ENCODE data around the gene KLHDC4.
"Not testable (repeated sequence)": the region's sequence is repeated elsewhere in the genome, so short reads cannot be mapped to it uniquely, and the experiment has no call there.

KLHDC4 gene

DNA sequence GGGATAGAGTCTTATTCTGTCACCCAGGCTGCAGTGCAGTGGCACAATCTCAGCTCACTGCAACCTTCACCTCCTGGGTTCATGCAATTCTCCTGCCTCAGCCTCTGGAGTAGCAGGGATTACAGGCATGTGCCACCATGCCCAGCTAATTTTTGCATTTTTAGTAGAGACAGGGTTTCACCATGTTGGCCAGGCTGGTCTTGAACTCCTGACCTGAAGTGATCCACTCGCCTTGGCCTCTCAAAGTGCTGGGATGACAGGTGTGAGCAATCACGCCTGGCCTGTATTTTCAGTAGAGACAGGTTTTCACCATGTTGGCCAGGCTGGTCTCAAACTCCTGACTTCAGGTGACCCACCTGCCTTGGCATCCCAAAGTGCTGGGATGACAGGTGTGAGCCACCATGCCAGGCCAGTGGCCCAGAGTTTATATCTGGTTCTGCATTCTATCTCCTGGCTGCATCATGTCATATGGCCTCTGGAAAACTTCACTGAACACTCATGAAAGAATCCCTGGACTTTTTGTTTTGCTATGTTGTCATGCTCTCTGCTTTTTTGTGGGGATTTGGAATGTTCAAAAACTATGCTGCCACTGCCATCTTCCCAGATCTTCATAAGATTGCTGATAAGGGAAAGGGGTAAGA lies 21.8 kb upstream of the KLHDC4 start:
- not testable (repeated sequence) for DNase-seq

DNA sequence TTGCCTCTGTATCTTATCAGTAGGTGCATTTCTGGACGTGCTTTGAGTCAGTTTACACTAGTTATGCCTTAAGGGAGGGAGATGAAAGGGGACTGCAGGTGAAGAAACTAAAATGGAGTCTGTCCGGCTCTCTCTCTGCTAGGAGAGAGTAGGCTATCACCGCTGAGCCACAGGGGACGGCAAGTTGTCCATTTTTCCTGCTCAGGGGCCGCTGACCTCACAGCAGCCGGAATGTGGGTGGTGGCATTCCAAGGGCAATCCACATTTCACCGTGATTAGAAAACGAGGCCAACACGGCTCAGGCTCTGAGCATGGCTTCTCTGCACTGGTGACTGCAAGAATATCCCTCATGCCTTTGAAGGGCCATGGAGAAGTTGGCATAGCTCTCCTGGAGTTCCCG lies 19.0 kb upstream of the KLHDC4 start:
- DNase-seq = peak; percentile 87

DNA sequence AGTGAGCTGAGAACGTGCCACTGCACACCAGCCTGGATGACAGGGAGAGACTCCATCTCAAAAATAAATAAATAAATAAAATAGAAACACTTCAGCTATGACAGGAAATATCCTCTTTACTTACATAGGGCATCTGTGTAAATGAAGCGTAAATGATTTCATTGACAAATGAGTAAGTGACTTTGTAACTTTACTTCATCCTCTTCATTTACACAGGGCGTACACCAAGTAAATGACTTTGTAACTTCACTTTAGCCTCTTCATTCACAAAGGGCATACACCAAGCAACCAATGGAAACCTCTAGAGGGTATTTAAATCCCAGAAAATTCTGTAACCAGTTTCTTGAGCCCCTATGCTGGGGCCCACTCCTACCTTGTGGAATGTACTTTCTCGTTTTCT lies 16.2 kb upstream of the KLHDC4 start:
- no peak for DNase-seq

DNA sequence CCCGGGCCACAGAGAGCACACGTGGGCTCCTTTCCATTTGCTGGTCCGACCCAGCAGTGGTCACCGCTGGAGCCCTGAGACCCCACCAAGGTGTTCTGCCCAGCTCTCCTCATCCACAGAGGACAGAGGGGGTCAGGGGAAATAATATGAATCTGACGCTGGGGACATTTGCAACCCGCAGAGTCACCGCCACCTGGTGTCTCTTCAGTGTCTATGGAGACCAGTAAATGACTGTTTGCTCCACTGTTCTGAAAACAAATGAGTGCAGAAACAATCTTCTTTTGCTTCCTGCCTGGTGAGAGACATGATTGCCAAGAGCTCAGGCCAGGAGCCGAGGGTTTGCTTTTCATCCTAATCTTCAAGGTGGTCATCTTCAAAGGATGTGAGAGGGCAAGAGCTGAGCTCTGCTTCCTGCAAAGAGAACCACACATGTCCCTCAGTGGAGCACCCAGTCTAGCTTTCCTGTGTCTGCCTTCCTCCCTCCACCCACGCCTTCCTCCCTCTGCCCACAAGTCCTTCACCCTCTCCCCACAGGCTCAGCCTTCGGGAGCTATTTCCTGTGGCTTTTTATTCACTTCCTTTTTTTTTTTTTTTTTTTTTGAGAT lies 14.7 kb upstream of the KLHDC4 start:
- DNase-seq = no peak

DNA sequence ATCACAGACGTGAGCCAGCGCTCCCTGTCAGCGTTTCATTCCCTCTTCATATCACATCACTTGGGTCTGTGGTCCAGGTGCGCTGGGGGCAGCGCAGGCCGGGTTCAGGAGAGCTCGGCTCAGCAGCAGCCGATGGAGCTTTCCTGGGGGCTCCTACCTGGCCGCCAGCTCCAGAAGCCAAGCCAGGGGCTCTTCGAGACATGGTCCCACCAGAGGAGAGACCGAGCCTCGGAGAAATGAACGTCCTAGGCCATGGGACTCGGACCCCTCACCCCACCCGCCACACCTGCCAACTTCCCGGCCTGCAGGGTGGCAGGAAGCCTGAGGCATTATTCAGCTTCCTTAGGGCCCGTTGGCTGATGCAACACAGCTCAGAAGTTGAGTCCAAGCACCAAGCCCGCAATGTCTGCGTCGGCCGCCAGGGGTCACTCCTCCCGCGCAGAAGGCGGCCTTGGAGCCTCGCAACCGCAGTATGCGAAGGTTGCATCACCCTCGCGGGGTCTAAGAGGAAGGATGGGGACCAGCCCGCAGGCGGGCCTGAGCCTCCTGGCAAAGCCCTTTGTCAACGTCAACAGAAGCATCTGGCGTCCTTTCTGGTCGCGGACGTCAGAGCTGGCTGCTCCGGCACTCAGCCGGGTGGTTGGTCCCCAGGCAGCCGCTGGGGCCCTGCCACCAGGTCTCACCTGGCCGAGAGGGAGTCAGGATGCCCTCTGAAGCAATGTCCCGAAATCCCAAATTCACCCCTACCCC lies 13.2 kb upstream of the KLHDC4 start:
- DNase-seq = peak; percentile 98

DNA sequence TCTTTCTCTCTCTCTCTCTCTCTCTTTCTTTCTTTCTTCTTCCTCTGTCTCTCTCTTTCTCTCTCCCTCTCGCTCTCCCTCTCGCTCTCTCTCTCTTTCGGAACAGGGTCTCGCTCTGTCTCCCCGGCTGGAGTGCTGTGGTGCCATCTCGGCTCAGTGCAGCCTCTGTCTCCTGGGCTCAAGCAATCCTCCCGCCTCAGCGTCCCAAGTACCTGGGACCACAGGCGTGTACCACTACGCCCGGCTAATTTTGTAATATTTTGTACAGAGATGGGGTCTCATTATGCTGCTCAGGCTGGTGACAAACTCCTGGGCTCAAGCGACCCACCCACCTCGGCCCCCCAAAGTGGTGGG lies 12.7 kb upstream of the KLHDC4 start:
- no peak for DNase-seq

DNA sequence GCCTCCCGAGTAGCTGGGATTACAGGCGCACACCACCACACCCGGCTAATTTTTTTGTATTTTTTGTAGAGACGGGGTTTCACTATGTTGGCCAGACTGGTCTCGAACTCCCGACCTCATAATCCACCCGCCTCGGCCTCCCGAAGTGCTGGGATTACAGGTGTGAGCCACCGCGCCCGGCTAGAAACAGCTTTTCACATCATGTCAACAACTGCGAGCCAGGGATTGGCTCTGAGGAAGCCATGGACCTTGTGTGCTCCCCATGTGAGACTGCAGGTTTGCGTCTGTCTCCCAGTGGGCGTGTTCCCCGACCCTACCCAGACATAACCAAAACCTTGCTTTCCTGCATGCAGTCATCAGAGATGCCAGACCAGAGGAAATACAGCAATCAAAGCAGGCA lies 8.1 kb upstream of the KLHDC4 start:
- not testable (repeated sequence) for DNase-seq

DNA sequence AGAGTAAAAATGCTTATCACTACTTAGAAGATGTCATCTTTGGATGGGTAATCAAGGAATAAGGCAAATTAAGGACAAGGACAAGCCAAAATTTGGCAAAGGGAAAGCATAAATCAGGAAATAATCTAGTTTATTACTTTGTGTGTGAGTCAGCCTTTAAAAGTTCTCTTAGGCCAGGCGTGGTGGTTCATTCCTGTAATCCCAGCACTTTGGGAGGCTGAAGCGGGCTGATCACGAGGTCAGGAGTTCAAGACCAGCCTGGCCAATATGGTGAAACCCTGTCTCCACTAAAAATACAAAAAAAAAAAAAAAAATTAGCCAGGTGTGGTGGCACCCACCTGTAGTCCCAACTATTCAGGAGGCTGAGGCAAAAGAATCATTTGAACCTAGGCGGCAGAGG lies 1.7 kb upstream of the KLHDC4 start:
- not testable (repeated sequence) for DNase-seq

DNA sequence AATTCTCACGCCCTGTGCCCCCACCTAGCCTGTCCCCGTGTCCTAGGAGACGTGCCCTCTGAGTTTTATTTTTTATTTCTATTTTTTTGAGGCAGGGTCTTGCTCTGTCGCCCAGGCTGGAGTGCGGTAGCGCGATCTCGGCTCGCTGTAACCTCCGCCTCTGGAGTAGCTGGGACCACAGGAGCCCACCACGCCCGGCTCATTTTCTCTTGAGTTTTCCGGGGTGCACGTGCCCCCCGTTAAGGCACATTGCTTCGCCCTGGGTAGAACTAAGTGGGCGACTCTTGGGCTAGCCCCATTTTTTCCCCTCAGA lies 655 bp upstream of the KLHDC4 start:
- DNase-seq = no peak

DNA sequence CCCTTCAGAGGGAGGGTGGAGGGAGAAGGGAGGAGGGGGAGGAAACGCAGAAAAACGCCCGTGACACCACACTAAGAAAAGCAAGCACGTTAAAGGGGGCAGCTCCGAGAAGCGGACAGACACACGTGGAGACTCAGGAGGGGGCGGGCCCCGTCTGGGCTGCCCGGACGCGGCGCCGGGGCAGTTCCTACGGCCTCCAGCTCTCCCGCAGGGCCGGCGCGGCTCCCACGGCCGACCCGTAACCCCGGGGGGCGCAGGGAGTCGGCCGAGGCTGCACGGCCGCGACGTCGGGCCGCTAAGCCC lies 362 bp downstream of the KLHDC4 start:
- no peak for DNase-seq

DNA sequence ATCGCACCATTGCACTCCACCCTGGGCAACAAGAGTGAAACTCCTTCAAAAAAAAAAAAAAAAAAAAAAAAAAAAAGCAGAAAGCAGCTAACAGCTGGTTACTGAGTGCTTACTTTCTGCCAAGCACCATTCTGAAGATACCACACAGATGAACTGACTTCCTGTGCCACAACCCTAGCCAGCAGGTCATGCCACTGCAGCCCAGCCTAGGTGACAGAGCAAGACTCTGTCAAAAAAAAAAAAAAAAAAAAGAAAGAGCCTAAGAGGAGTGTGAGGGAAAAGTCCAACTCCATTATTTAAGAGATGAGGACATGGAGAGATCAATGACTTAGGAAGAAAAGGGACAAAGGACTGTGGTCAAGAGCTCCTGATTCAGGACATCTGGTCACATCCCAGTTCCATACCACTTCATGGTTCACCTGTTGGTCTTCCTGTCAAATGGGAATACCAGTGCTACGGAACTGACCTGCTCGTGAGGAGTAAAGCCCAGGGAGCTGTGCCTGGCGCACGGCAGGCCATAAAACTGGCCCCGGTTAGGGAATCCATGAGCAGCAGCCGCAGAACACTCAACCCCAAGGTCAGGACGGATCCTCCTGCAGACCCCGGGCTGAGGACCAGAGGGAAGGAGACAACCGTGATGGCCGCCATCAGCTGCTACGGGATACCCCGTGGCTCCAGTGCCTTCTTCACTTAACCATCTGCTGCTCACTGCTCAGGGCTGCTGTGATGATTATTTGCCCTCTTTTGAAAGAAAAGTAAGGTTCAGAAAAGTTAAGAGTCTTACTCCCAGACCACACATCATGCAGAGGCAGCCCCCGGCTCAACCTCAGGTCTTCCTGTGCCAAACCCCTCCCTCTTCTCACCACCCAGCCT lies 950 bp downstream of the KLHDC4 start:
- no peak for DNase-seq

DNA sequence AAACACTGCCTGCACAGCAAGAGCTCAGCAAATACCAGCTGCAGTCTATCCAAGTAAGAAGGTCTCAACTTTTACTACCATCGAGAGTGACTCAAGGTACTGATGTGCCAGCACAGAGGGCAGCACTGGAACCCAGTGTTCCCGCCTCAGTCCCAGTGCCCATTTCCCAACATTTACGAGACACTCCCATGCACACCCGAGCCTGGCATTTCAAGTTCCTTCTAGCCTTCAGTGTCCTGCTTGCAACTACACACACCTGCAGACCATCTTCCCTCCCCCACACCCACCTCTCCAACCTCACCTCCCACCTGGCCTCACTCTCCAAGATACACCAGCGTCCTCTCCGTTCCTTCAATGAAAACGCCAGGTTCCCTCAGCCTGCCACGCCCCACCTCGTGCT lies 3.2 kb downstream of the KLHDC4 start:
- DNase-seq = no peak

DNA sequence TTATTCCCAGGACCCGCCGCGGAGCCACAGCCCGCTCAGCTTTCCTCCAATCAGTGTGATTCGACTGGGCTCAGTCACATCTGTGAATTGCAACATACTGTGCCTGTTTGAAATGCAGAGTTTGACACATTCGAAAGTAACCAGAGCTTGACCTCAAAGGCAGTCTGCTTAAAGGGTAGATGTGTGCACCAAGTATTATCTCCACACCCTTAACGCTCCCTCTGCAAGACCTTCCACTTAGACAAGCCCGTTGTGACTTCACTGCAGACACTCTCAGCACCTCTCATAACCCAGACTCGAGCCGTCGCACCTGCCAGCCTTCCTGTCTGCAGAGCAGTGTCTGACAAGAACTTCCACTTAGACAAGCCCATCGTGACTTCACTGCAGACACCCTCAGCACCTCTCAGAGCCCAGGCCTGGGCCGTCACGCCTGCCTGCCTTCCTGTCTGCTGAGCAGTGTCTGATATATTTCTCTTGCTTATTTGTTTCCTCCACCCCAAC lies 3.7 kb downstream of the KLHDC4 start:
- DNase-seq = no peak

DNA sequence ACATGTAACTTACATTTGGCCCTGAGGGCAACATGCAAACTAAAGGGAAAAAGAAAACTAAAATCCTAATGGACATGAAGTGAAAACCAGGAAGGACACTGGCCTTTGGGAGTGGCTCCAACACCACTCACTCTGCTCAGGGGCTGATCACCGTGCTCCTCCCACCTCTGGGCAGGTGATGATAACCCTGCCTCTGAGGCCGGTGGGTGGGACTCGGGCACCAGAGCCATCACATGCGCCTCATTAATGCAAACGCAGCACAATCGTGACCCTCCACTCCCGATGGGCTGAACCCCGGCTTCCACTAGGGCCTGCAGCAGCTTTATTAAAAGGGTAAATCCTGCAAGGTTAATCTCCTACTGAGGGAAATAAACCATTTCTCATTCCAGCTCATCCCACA lies 4.7 kb downstream of the KLHDC4 start:
- DNase-seq = no peak

DNA sequence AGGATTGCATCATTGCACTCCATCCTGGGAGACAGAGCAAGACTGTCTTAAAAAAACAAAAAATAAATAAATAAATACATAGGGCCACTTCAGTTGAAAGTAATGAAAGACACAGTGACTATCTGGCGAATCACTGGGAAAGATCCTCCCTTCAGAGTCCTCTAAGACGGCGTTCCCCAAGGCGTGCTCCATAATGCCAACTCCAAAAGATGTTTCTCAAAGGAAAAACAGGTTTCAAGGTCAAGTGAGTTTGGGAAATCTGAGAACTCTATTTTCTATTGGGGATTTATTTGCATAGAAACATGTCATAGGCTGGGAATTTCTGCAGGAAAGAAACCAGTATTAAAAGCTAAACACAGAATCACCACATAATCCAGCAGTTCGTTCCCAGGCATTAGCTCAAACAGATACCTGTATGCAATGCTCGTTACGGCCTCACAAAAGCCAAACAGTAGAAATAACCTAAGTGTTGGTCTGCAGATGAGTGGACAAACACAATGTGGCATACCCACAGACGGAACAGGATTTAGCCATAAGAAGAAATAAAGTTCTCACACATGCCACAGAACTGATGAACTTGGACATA lies 7.9 kb downstream of the KLHDC4 start:
- DNase-seq = no peak

DNA sequence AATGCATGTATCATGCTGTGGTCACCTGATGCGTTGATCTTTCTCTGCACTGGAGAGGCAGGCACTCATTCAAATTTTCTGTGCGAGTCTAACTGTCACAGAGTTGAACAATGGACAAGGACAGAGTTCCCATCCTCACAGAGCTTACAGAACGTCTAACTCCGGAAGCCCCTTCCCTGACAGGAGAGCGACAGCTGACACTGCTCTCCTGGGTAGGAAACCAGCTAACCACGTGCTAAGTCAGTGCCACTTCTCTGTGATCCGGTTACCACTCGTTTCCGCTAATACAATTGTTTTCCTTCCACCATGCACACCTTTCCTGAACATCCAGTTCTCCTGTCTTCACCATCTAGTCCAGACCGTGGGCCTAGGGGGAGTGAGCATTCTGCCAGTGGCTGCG lies 11.3 kb downstream of the KLHDC4 start:
- no peak for DNase-seq

DNA sequence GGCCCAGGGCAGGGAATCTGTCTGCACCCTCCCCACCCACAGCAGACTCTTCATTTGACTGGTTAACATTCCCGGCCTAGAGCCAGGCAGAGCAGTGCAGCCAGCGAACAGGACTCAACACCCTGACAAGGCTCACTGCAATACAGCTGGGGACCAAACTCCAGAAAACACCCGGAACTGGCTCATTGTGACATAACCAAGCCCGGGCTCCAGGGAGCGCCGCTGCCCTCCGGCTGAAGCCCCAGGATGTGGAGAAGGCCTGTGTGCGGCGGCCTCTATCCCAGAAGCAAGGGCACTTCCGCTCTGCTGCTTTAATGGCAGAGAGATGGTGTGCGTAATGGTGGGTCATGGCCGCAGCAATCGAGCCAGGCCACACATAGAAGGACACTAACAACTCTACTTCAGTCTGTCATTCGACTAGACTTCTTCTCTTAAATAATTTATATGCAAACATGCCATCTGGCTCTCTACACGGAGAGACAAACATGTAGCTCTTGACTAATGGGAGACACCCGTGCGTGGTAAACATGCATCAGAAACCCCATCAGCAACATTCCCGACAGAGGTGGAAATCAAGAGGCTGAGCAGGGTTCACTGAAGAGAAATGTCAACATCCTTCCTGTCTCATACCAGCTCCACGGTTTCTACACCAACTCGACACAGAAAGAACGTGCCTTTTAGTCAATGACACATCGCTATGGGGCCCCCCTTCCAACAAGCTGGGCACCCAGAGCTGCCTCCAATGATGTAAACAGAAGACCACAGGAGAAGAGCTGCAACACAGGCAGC lies 18.0 kb downstream of the KLHDC4 start:
- DNase-seq = peak; percentile 57

DNA sequence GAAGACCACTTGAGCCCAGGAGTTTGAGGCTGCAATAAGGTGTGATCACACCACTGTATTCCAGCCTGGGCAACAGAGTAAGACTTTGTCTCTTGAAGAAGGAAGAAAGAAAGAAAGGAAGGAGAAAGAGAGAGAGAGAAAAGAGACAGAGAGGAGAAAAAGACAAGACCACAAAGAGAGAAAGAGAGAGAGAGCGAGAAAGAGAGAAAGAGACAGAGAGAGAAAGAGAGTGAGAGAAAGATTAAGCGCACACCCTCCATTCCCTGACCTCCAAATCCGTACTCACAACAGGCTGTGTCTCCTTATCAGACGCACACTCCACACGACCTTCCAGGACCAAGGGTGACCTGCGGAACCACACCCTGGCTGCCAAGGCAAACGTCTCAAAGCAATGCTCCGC lies 19.6 kb downstream of the KLHDC4 start:
- no peak for DNase-seq

DNA sequence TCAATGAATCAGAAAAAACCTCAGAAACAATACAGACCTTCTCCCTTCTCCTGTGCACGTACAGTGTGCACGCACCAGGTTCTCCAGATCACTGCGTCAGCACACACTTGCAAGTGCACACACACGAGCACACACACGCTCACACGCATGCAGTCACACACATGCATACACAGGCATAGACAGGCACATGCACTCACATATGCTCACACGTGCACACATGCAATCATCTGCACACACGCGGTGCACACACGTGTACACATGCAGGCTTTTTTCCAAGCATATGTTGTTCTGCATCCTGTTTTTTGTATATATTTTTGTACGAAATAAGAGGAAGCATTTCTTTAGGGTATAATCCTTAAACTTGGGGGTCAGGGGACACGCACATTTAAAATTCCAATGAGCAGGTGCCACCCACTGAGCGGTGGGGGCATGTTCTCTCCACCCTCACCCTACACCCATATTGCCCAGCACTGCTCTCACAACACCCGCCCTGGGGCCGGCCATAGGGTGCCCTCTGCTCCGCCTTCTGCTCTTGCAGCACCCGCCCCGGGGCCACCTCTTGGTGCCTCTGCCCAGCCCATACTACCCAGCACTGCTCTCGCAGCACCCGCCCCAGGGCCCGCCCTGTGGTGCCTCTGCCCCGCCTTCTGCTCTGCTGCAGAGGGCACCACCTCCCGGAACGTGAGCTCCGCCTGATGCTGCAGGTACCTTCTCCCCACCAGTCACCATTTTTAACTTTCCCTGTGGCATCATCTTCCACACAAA lies 20.9 kb downstream of the KLHDC4 start:
- peak; percentile 45 for DNase-seq

DNA sequence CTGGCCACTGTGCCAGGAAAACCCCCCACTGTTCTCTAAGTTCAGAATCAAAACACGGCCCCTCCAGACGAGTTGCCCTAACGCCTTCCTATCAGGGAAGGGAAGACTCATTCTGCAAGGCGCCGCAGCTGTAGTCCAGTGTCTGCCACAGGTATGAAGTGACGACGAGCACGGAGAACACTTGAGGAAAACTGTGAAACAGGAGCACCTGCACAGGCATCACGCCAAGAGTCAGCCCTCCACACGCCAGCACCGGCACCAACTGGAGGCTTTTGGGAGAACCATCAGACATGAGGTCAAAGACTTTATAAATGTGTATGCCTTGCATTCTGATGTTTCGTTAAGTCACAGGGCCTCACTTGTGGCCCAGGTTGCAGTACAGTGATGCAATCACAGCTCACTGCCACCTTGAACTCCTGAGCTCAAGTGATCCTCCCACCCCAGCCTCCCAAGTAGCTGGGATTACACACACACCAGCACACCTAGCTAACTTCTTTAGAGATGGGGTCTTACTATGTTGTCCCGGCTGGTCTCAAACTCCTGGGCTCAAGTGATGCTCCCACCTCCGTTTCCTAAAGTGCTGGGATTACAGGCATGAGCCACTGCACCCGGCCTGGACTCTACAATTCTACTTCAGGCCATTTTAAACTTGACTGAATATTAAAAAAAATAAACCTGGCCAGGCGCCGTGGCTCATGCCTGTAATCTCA lies 22.9 kb downstream of the KLHDC4 start:
- DNase-seq = peak; percentile 37

Data from islet precursor cell (in vitro differentiated cells).